Kidney (tissue), 14 donors: ENCODE data around the gene CRMP1. TPM values are rescaled to one million over a fixed set of nuclear protein-coding genes. Genes with fewer than 3 reads are reported as not detected.

Experiments
- DNase-seq, 5 donors: peaks; one replicate each; pipeline ENCODE4 v3.0.0-alpha.2; 2013 to 2020
- FAIRE-seq: peaks from 2 replicates; lab custom pipeline; 2012; peaks lifted over from hg19 to GRCh38; lab: Jason Lieb, UNC
- H3K27ac ChIP-seq, 2 donors: one replicate each; pipeline ENCODE4 v1.7.0; 2013; ENCODE audit warnings: low read depth in 2 of 2, low read length in 2 of 2, inconsistent platforms in 1 of 2
- H3K27me3 ChIP-seq: one replicate; pipeline ENCODE4 v1.7.1; 2013; ENCODE audit warnings: low read length, inconsistent platforms; ENCODE audit not compliant: control insufficient read depth, insufficient read depth
- H3K36me3 ChIP-seq, 3 donors: one replicate each; pipeline versions ENCODE4 v1.7.0 to v1.7.1; 2013; ENCODE audit warnings: low read length in 3 of 3, control low read depth in 1 of 3, inconsistent platforms in 1 of 3; ENCODE audit not compliant: insufficient read depth in 3 of 3, control insufficient read depth in 2 of 3
- H3K4me1 ChIP-seq, 3 donors: one replicate each; pipeline versions ENCODE4 v1.7.0 to v1.7.1; 2013; ENCODE audit warnings: low read length in 3 of 3, inconsistent platforms in 1 of 3, low read depth in 1 of 3; ENCODE audit not compliant: control insufficient read depth in 2 of 3, insufficient read depth in 2 of 3
- H3K4me3 ChIP-seq, 3 donors: one replicate each; pipeline versions ENCODE4 v1.7.0 to v1.8.1; 2013; ENCODE audit warnings: low read length in 3 of 3, control low read depth in 1 of 3, inconsistent platforms in 1 of 3
- H3K9ac ChIP-seq, 3 donors: one replicate each; pipeline versions ENCODE4 v1.7.0 to v1.7.1; 2013; ENCODE audit warnings: low read length in 3 of 3, control low read depth in 1 of 3, inconsistent platforms in 1 of 3
- H3K9me3 ChIP-seq, 3 donors: one replicate each; pipeline versions ENCODE4 v1.7.0 to v1.7.1; 2013; ENCODE audit warnings: low read length in 3 of 3, control low read depth in 1 of 3, inconsistent platforms in 1 of 3; ENCODE audit not compliant: control insufficient read depth in 2 of 3, insufficient read depth in 1 of 3
- intact Hi-C: fragments of 100-400 bp; cut with DNase I; formaldehyde crosslinking; loops from one replicate; pipeline ENCODE4 v1.11.1; 2022
- polyA plus RNA-seq: library from polyadenylated mRNA; stranded (reverse); fragments of 350-450 nt; fragmentation: Illumina TruSeq; extraction: RNeasy Lipid Tissue Mini Kit (QIAGEN cat#74804); gene quantifications from one replicate; pipeline ENCODE4 v1.2.3, GENCODE V29; 2014; ENCODE audit warnings: low read depth, low replicate concordance; ENCODE audit not compliant: insufficient read depth
- total RNA-seq: library from RNA; stranded (reverse); fragmentation: NEBNext Ultra II Directional; extraction: Animal tissue kit (Norgen Biotek cat#: 25700); gene quantifications from one replicate; pipeline ENCODE4 v1.2.1, GENCODE V29; 2021
- TF ChIP-seq, protein P1 (sequence below): IDR thresholded peaks from 3 replicates; pipeline ENCODE4 v1.5.1; 2012; ENCODE audit warnings: mild to moderate bottlenecking, moderate library complexity, borderline replicate concordance; ENCODE audit not compliant: insufficient read depth; ENCODE audit errors: extremely low read depth
- donor health status: control.
- donor health status: control.
- donor health status: control.
- donor health status: control.
- donor health status: control.
- donor health status: DM: yes; HTN: yes; CAD: no.
- donor health status: Normal renal cell carcinoma (clear cell type).

CRMP1 gene
- total and polyA plus RNA-seq, 2 donors from 2014 or later, result 0.26 to 0.66 TPM

- H3K27ac ChIP-seq, result no peak overlapping the region
- H3K4me1 ChIP-seq, result no peaks in the 10 kb centered on the region
- intact Hi-C loops, result no loop called here
- DNase-seq (peak in 3 of 5 donors; percentile 52 to 60 (median 60)), FAIRE-seq (no peak)
- no peak overlapping the region for H3K4me3 ChIP-seq
- no peaks in the 10 kb centered on the region for H3K27me3 ChIP-seq
- H3K36me3 ChIP-seq, result no peaks in the 10 kb centered on the region
- H3K9ac ChIP-seq, result no peak overlapping the region
- TF ChIP-seq, protein P1, sequence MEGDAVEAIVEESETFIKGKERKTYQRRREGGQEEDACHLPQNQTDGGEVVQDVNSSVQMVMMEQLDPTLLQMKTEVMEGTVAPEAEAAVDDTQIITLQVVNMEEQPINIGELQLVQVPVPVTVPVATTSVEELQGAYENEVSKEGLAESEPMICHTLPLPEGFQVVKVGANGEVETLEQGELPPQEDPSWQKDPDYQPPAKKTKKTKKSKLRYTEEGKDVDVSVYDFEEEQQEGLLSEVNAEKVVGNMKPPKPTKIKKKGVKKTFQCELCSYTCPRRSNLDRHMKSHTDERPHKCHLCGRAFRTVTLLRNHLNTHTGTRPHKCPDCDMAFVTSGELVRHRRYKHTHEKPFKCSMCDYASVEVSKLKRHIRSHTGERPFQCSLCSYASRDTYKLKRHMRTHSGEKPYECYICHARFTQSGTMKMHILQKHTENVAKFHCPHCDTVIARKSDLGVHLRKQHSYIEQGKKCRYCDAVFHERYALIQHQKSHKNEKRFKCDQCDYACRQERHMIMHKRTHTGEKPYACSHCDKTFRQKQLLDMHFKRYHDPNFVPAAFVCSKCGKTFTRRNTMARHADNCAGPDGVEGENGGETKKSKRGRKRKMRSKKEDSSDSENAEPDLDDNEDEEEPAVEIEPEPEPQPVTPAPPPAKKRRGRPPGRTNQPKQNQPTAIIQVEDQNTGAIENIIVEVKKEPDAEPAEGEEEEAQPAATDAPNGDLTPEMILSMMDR, result no peak
- no peaks in the 10 kb centered on the region for H3K9me3 ChIP-seq
Measured at GRCh38 chr4:5881340-5881739, 11.5 kb downstream of the CRMP1 start.

- H3K27ac ChIP-seq, result no peak overlapping the region
- H3K9me3 ChIP-seq, result no peaks in the 10 kb centered on the region
- FAIRE-seq (no peak), DNase-seq (no peak)
- TF ChIP-seq, protein P1, result no peak
- no peak overlapping the region for H3K9ac ChIP-seq
- H3K36me3 ChIP-seq, result no peaks in the 10 kb centered on the region
- H3K4me1 ChIP-seq, result no peaks in the 10 kb centered on the region
- no peaks in the 10 kb centered on the region for H3K27me3 ChIP-seq
- H3K4me3 ChIP-seq, result no peak overlapping the region
- intact Hi-C loops, result no loop called here
Measured at GRCh38 chr4:5878359-5878758, 14.5 kb downstream of the CRMP1 start.

DNA sequence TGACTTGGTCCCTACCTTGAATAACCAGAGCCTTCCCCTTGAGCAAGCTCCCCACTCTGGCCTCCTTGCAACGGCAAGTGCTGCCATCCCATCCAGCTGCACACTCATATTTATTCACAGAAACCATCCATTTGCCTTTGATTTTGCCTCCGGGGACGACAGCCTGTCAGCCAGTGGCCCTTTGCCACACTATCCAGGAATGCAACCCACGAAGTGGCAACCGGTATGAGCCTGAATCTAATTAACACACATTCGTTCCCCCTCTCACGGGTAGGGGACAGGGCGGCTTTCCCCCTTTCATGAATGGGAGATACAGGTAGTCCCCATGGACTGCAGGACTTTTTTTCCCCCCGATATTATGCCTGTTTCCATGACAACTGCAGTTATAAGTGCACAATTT is 15.5 kb downstream of the CRMP1 start:
- Histone ChIP-seq H3K9me3 (no peaks in the 10 kb centered on the region), H3K9ac (no peak overlapping the region), H3K4me1 (no peaks in the 10 kb centered on the region), H3K4me3 (no peak overlapping the region), H3K36me3 (no peaks in the 10 kb centered on the region), H3K27ac (no peak overlapping the region), H3K27me3 (no peaks in the 10 kb centered on the region)
- no peak for DNase-seq
- TF ChIP-seq, protein P1, result no peak
- no peak for FAIRE-seq
- intact Hi-C loops, result no loop called here

DNA sequence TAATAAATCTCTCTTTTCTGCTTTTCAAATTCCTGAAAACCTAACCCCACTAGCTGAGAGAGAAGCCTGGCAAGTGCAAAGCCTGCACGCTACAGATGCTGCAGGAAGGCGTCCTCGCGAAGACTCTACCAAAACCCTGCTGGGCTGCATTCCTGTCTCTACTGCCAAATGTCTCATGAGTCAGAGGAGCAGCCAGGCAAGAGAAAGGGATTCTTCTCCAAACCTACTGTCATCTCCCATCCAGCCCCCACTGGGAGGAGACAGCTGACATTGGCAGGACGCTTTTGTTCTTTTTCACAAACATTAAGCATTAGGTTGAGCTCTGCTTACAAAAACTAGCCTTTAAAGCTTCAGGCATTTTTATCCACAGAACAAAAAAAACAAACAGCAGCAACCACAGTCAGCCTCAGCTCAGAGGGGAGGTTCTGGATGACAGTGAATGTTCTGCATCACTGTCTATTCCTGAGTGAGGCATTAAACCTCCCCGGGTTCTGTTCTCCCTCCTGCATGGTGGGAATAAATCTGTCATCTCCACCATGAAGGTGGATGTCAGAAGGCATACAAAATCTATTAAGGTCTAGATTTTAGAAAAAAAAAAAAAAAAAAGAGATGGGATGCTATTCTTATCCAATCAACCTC is 18.0 kb downstream of the CRMP1 start:
- Histone ChIP-seq H3K4me1 (no peaks in the 10 kb centered on the region), H3K9ac (no peak overlapping the region), H3K27ac (no peak overlapping the region), H3K4me3 (no peak overlapping the region), H3K36me3 (no peaks in the 10 kb centered on the region), H3K9me3 (no peaks in the 10 kb centered on the region), H3K27me3 (no peaks in the 10 kb centered on the region)
- intact Hi-C loops, result no loop called here
- TF ChIP-seq, protein P1, result no peak
- FAIRE-seq (no peak), DNase-seq (no peak)
